ENCODE measurements around the gene ZNF831. TPM values are rescaled to one million over a fixed set of nuclear protein-coding genes. Genes with fewer than 3 reads are reported as not detected.

The ZNF831 gene
- not detected in 5 replicates for total RNA-seq (2022; extraction: Qiagen RNA extraction)

DNA sequence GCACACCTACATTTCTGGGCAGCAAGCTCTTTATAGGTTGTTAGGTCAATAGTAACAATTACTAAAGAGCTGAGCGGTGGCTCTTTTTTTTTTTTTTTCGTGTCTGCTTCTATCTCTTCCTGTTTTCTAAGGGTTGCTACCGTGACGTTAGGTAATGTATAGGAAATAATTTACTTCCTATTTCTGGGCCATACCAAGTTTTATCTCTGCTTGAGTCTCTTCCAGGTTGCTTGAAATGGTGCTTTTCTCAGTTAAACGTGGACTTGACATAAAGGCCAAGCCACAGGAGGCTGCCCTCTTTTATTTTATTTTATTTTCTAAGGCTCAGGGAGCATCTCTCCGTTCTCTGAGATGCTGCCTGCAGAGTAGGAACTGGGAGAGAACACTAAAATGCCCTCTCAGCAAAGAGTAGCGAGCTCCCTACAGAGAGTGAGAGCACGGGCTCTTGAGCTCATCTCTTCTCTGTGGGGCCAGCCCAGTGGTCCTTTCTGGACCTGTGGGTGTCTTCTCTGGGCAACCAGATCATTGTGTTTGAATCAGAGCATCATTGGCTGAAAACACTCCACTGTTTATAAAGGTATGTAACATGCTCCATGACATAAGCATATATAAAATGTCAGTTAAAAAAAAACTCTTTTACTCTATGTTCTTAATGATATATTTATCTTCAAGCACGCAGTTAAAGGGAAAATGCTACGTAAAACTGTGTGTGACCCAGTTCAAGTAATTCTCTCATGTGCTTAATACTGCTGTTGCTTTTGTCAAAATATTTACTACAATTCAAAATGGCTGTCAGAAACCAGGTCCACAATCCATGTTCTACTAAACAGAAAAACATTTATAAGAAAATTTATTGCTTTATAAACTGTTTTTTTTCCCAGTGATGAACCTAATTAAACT, at the start of gene ZNF831:
TSS of gene ZNF831 (plus strand) at position 191 of the 900 bp plus-strand sequence. CDS start 27,199 bp downstream, outside the sequence.

DNA sequence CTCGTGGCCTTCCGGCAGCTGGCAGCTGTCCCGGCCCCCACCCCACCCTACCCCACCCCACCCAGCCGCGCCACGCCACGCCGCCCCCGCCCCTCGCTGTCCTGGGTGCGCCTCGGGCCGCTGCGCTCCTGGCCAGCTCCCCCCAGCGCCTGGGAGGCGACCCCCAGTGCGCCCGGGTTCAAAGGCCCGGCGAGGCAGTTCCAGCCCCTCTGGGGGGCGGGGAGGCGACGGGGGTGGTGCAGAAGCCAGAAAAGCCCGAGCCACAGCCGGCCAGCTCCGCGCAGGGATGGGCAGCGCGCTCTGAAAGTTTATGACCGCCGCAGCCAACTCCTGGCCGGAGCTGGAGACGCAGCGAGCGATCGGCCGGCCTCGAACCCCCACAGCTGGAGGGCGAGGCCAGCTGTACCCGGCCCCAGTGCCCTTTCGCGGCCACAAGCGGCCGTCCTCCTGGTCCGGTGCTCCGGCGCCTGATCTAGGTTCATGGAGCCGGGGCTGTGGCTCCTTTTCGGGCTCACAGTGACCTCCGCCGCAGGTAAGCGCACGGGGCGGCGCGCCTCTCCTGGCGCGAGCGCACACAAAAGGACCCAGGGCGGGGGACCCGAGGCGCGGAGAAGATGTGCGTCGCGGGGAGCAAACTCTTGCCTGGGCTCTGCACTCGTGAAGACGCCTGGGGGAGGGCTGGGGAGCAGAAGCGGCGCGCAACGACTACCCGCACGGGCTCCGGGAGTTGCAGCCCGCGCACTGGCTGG, 136.9 kb downstream of the ZNF831 start, which contains the start of gene EDN3:
TSS of gene EDN3 (plus strand) at position 279 of the 749 bp plus-strand sequence. CDS start at position 481, 202 bp downstream.

Other genes starting within 250 kb of the ZNF831 start
- 43.2 to 46.0 TPM (median 44.6 TPM) in 5 replicates for gene NELFCD, start 182.6 kb upstream of the ZNF831 start, total RNA-seq (2022; extraction: Qiagen RNA extraction)
- gene CTSZ, start 156.6 kb upstream of the ZNF831 start, total RNA-seq (2022; extraction: Qiagen RNA extraction): 155 to 197 TPM (median 192 TPM) in 5 replicates
- 0.02 to 0.03 TPM (median 0.03 TPM) in 4 of 5 replicates, not detected in the other for gene TUBB1, start 144.4 kb upstream of the ZNF831 start, total RNA-seq (2022; extraction: Qiagen RNA extraction)
- gene ATP5F1E, start 131.5 kb upstream of the ZNF831 start, total RNA-seq (2022; extraction: Qiagen RNA extraction): 90.2 to 115 TPM (median 95.0 TPM) in 5 replicates
- 53.2 to 66.6 TPM (median 56.9 TPM) in 5 replicates for gene PRELID3B, start 121.0 kb upstream of the ZNF831 start, total RNA-seq (2022; extraction: Qiagen RNA extraction)
- gene EDN3, start 136.8 kb downstream of the ZNF831 start, total RNA-seq (2022; extraction: Qiagen RNA extraction): 2.9 to 3.7 TPM (median 3.4 TPM) in 5 replicates